GM15510 (cell line): ENCODE measurements around the gene PALS1.

Experiments used
- POLR2A ChIP-seq: IDR thresholded peaks from 3 replicates; pipeline ENCODE4 v1.6.1; 2011; ENCODE audit warnings: borderline replicate concordance; ENCODE audit not compliant: insufficient read length; ENCODE audit errors: extremely low read depth

The PALS1 gene

DNA sequence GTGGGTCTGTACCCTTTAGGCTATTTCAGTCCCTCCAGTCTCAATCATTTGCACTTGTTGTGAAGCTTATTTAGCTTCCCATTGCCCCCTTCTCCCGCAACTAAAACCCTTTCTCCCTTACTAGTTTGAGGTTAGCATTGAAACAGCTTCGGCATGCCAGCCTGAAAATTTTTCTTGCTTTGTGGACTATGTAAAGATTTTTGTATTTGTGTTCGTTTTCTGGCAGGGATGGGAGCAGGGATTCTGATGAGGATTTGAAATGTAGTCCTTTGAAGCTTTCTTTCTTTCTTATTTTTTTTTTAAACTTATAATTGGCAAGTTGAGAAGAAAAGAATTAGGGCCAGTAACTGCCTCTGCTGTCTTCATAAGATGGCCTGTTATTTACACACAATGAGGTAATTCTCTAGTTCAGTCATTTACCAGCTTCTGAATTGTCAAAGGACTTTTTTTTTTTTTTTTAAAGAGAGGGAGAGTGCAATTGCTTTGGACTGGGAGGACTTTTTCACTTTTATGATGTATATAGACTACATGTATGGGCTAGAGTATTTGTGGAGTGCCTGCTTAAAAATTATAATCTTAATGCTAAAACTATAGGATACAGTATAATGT is 29.0 kb downstream of the PALS1 start:
- no peak for TF ChIP-seq POLR2A

DNA sequence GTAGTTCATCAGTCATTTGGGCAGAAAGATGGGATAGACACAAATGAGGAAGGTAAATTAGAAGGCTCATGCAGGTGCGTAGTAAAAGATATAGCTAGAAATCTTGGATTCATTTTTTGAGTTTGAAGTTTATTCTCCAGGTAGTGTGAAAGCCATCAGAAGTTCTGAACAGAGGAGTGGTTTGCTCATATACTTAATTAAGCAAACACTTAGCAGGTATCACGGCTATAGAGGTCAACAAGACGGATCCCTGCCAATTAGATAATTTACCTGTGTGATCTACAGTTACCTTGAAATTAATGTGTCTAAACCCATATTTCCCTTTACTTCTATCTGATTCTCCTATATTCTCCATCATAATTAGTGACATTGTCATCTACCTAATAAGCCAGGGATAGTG is 29.7 kb downstream of the PALS1 start:
- no peak for TF ChIP-seq POLR2A

DNA sequence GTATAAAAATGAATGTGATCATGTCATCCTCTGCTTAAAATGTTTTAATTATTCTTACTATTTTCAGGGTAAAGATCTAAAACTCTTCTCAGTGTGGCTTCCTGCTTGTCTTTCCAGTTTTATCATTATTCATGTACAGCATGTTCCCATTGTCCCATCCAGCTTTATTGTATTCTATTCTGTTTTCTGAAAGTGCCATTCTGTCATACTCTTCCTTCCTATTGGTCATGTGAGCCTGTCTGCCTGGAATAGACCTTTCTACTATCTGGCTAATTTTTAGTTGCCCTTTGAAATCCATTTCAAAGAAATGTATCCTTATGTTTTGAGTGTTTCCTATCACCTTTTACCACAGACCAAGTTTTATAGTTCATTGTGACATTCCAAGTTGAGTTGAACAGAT is 34.9 kb downstream of the PALS1 start:
- TF ChIP-seq POLR2A: no peak

DNA sequence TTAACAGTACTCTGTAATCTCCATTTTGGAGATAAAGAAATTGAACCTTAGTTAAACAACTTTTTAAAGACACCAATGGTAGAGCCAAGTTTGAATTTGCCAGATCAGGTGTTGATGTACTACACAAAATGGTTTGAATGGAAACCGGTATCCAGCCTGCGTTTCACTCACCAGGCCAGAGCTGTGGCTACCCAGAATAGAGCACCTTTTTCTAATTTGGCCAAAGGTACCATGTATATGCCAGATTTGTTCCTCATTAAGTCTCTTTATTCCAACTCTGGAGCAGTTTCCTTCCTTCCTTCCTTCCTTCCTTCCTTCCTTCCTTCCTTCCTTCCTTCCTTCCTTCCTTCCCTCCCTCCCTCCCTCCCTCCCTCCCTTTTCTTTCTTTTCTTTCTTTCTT is 39.3 kb downstream of the PALS1 start:
- no peak for TF ChIP-seq POLR2A

DNA sequence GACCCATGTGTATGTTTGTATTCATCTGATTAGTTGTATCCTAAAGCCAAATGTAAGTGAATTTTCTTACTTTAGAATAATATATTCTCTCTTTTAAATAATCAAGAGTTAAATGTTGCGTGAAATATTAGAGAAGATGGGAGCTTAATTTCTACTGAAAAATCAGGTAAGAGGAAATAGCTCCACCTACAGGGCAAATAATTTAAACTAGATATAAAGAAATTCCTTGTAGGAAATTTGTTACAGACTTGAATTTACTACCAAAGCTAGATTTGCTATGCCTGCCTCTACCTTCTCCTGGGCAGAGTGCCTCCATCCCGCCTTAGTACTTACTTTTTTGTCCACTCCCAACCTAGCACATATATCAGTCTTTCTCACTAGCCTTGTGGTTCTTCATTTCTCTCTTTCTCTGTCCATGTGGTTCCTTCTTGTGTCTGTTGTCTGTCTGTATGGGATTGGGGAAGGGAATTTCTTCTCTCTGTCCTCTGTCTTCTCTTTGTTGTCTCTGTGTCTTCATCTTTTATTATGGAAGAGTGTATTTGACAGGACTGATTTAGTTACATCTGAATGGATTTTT is 44.7 kb downstream of the PALS1 start:
- TF ChIP-seq POLR2A: no peak
